HFFc6 (cell line): ENCODE results near the gene TULP4. TPM values are rescaled to one million over a fixed set of nuclear protein-coding genes. Genes with fewer than 3 reads are reported as not detected.

ENCODE experiments used
- DNase-seq: peaks from one replicate; pipeline ENCODE4 v3.0.0-alpha.2; 2018
- H3K27ac Mint-ChIP-seq: 2 replicates; pipeline ENCODE4 v1.8.0; 2020; ENCODE audit warnings: mild to moderate bottlenecking, mixed read lengths
- H3K27me3 Mint-ChIP-seq: 2 replicates; pipeline ENCODE4 v1.8.0; 2021; ENCODE audit warnings: mild to moderate bottlenecking, moderate library complexity, mixed read lengths; ENCODE audit not compliant: insufficient read depth
- H3K36me3 Mint-ChIP-seq: 2 replicates; pipeline ENCODE4 v1.8.0; 2021; ENCODE audit warnings: low read depth, mixed read lengths
- H3K4me1 Mint-ChIP-seq: 2 replicates; pipeline ENCODE4 v1.8.0; 2020; ENCODE audit warnings: low read depth, mixed read lengths
- H3K4me3 Mint-ChIP-seq: 2 replicates; pipeline ENCODE4 v1.8.0; 2020; ENCODE audit warnings: mild to moderate bottlenecking, moderate library complexity, mixed read lengths
- H3K9me3 Mint-ChIP-seq: 2 replicates; pipeline ENCODE4 v1.8.0; 2020; ENCODE audit warnings: mild to moderate bottlenecking, mixed read lengths
- CTCF ChIP-seq: fragments of 200-600 bp; sonication (generic); IDR thresholded peaks from 2 replicates; pipeline ENCODE4 v1.5.0; 2021; ENCODE audit warnings: antibody characterized with exemption, mild to moderate bottlenecking
- total RNA-seq, 6 experiments: library from RNA; stranded (reverse); fragmentation: NEBNext Ultra II Directional; extraction: Animal tissue kit (Norgen Biotek cat#: 25700); gene quantifications; 2 replicates in 1 of 6; 3 replicates in 5 of 6; pipeline ENCODE4 v1.2.3, GENCODE V29; 2021

Gene TULP4
- total RNA-seq, 6 experiments from 2014 or later = 48.4 to 55.2 (median 51.8) TPM

GRCh38 chr6:158327211-158327610, 14.9 kb downstream of the TULP4 start:
- H3K4me3 Mint-ChIP-seq = no peak overlapping the region
- H3K27me3 Mint-ChIP-seq = no peaks in the 10 kb centered on the region; the same call in 1 of the 2 replicates
- H3K4me1 Mint-ChIP-seq = peaks cover 63% of the 10 kb centered on the region
- no peak overlapping the region for H3K27ac Mint-ChIP-seq
- TF ChIP-seq CTCF = no peak
- DNase-seq = no peak
- no peaks in the 10 kb centered on the region for H3K9me3 Mint-ChIP-seq
- peaks cover 11% of the 10 kb centered on the region for H3K36me3 Mint-ChIP-seq

DNA sequence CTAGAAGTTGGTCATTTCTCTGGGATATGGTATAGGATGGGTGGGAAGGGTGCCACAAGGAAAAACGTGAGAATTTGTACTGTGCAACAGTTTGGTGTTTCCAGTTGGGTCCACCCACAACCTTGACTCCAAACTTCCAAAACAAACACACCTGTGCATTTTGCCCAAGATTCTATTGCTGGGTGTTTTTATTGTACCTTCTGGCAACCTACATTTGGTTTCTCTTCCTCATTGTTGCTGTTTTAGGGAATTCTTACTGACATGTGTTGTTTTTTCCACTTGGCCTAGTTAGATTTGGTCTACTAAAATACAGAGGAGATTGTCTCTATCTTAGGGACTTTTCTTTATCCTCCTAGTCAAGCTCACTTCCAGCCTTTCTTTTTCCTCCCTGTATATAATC, 16.7 kb downstream of the TULP4 start:
- Mint-ChIP-seq H3K4me1 (peaks cover 45% of the 10 kb centered on the region), H3K36me3 (peaks cover 24% of the 10 kb centered on the region)

DNA sequence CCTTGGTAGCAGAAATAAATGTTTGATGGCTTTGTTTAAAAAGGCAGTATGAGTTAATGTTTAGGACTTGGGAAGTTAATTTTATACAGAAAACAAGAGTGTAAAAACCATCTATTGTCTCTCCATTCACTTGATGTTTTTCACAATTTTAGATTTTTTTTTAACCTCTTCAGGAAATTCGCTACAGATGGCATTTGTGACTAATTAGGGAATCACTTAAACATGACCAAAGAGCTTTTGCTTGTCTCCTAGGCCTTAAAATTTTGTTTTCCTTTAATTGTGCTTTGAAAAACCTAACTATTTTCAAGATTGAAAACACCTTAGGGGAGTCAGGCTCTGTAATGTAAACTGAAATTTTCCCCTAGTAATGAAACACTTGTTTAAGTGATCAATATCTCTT, 17.3 kb downstream of the TULP4 start:
- Mint-ChIP-seq H3K9me3 (peaks cover 6% of the 10 kb centered on the region; the same call in 1 of the 2 replicates), H3K4me3 (no peak overlapping the region), H3K36me3 (peaks cover 26% of the 10 kb centered on the region), H3K4me1 (peaks cover 39% of the 10 kb centered on the region), H3K27ac (no peak overlapping the region), H3K27me3 (no peaks in the 10 kb centered on the region; the same call in 1 of the 2 replicates)
- no peak for DNase-seq
- no peak for TF ChIP-seq CTCF

More for the DNA sequence above, 16.7 kb downstream of the TULP4 start:
- no peak for DNase-seq
- Mint-ChIP-seq H3K4me3 (no peak overlapping the region), H3K9me3 (peaks cover 6% of the 10 kb centered on the region; the same call in 1 of the 2 replicates), H3K27ac (no peak overlapping the region), H3K27me3 (no peaks in the 10 kb centered on the region; the same call in 1 of the 2 replicates)
- no peak for TF ChIP-seq CTCF

DNA sequence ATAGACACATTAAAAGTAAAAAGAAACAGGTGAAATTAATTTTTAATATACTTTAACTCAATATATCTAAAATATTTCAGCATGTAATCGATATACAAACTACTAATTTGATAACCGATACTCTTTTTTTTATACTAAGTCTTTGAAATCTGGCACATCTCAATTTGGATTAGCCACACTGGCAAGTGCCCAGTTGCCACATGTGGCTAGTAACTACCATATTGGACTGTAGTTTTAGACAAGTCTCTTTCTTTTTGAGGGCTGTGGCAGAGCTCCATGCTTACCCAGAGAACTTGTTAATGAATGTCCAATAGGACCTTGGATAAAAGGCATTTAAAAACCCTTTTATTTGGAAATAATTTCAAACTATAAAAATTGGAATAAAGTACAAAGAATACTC, 17.8 kb downstream of the TULP4 start:
- Mint-ChIP-seq H3K36me3 (peaks cover 26% of the 10 kb centered on the region), H3K27me3 (no peaks in the 10 kb centered on the region; the same call in 1 of the 2 replicates), H3K27ac (no peak overlapping the region), H3K4me1 (peaks cover 35% of the 10 kb centered on the region), H3K9me3 (peaks cover 6% of the 10 kb centered on the region; the same call in 1 of the 2 replicates), H3K4me3 (no peak overlapping the region)
- TF ChIP-seq CTCF = no peak
- no peak for DNase-seq

GRCh38 chr6:158332237-158332636, 20.0 kb downstream of the TULP4 start:
- no peak overlapping the region for H3K4me3 Mint-ChIP-seq
- no peak for TF ChIP-seq CTCF
- H3K9me3 Mint-ChIP-seq = peaks cover 6% of the 10 kb centered on the region; the same call in 1 of the 2 replicates
- peaks cover 33% of the 10 kb centered on the region for H3K4me1 Mint-ChIP-seq
- peaks cover 26% of the 10 kb centered on the region for H3K36me3 Mint-ChIP-seq
- no peak overlapping the region for H3K27ac Mint-ChIP-seq
- no peaks in the 10 kb centered on the region; the same call in 1 of the 2 replicates for H3K27me3 Mint-ChIP-seq
- DNase-seq = no peak
